CD4-positive, alpha-beta T cell treated with Interleukin-15 for 1 hour (primary cell): Measurements from ENCODE around the gene IFI27.

Experiments used
- DNase-seq: peaks from one replicate; pipeline ENCODE4 v3.0.0-alpha.2; 2020

IFI27 gene

DNA sequence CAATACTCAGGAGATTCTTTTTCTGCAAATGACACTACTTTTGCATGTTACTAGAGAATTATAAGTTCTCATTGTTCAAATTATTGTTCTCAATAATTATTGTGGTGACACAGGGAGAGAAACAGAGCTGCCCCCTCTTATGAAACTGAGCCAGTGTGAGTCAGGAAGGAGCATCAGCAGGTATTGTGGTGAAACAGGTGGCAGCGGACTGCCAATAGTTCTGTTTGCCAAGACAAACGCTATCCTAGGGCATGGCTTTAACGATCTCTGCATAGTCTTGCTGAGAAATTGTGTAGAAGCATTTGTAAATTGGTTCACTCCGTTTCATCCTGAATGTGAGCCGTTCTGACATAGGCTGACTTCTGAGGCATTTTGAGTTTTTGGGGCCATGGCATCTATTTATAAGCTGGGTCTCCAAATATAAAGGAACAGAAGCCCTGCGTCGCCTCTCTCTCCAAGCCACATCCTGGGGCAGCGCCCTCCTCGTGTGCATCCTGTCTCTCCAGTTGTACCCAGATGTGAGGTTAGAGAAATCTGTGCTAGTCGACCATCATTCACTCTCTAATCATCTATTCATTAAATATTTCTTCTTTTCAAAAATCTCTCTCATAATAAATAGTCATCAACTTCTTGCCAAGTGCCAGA, 47.8 kb downstream of the IFI27 start:
- DNase-seq, result peak; percentile 45

DNA sequence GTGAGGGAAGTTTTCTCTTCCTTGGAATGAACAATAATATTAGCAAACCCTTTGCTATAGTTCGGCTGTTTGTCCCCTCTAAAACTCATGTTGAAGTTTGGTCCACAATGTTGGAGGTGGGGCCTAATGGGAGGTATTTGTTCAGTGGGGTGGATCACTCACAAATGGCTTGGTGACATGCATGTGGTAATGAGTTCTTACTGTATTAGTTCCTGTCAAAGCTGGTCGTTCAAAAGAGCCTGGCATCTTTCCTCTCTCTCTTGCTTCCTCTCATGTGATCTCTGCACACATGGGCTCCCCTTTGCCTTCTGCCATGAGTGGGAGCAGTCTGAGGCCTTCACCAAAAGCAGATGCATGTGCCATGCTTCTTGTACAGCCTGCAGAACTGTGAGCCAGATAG, 50.5 kb downstream of the IFI27 start:
- DNase-seq, result no peak

DNA sequence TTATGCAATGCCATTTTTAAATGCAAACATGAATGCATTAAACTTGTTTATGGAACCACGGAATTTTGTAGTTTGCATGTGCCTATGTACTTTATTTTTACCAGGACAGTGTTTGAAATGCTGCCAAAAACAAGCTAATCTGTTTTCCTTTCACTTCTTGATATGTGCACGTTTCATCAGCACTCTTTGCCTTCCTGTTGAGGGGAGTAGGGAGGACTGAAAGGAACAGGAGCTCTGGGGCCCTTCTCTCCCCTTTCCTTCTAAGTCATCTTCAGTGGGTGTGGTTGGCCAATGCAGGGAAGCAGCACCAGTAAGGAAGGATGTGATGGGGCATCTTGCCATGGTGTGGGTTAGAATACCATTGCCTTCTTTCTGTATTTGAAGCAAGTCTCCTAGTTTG, 51.4 kb downstream of the IFI27 start:
- DNase-seq, result no peak

DNA sequence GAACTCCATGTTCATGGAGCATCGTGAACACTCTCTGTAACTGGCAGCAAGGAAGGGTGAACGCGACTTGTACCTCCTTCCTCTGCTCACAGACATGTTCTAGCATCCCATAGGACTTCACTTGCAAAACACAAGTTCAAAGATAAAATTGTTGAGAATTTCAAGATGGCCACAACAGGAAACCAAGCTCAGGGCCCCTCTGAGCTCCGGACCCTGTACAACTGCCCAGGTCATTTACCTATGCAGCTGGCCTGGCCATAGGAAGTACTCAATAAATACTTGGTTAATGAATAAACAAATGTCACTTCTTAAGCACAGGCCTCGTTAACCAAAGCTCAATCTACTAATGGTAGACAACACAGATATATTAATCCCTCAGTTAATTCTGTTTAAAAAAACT, 51.9 kb downstream of the IFI27 start:
- DNase-seq, result no peak

DNA sequence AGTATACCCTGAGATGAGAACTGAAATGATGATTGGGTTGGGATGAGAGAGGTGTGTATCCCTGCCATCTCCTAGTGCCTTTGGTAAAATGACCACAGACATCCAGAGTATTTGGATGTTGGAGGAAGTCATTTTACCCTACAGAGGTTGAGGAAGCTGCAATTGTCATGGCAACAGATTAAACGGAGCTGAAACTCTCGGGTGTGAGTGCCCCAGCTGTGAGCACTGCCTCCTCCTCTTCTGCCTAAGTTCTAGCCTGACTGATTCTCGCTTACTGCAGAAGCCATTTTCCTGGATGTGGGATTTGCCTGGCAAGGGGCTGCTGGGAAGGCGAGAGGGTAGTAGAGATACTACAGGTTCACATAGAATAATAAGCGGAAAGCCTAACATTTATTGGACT, 53.3 kb downstream of the IFI27 start:
- DNase-seq, result no peak

DNA sequence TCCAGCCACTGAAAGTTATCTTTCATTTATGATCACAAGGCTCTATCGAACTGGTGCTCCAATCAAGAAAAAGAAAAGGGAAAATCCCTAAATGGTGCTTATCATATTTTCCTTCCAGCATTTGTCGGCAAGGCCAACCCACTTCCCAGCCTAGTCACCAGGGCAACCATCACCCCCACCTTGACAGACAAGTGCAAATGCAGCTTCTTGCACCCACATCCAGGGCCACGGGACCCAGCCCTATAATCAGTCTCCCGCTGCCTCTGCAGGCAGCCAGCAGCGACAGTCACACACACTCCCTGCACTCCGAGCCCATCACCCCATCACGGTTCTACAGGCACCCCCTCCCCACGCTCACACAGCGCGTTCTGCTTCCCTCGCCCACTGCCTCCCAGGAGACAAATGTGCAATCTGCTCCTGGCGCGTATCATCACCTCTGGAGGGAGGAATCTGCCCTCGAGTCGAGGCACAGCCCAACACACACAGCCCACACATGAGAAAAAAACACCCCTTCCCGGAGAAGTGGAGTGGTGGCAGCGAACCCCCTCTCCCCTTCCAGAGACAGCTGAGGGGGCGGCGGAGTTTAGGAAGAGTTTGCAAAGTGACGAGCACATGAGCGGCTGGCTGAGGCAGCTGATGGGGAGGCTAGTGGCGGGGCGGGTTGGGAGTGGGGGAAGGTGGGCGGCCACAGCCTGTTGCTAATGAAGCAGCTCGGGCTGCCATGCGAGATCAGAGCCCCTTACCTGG, 54.3 kb downstream of the IFI27 start:
- DNase-seq, result no peak

DNA sequence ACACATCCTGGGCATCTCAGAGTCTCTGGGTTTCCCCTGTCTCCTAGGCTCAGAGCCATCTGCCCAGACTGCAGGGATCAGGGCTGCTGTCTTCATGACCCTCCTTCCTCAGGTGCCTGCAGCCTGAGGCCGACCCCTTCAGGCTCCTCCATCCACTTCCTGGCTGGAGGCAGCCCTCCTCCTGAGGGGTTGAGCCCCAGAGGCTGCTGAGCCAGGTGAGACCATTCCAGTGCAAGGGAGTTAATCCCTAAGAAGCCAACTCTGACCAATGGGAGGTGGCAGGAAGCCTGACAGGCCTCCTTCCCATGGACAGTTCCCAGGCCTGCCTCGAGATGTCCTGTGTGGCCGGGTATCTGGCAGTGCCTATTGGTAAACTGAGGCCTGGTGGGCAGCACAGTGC, 55.2 kb downstream of the IFI27 start:
- no peak for DNase-seq
